Effector CD4-positive, alpha-beta T cell (primary cell): ENCODE data around the gene MVD.

Experiments
- DNase-seq: peaks from one replicate; pipeline ENCODE4 v3.0.0-alpha.2; 2020

MVD gene

DNA sequence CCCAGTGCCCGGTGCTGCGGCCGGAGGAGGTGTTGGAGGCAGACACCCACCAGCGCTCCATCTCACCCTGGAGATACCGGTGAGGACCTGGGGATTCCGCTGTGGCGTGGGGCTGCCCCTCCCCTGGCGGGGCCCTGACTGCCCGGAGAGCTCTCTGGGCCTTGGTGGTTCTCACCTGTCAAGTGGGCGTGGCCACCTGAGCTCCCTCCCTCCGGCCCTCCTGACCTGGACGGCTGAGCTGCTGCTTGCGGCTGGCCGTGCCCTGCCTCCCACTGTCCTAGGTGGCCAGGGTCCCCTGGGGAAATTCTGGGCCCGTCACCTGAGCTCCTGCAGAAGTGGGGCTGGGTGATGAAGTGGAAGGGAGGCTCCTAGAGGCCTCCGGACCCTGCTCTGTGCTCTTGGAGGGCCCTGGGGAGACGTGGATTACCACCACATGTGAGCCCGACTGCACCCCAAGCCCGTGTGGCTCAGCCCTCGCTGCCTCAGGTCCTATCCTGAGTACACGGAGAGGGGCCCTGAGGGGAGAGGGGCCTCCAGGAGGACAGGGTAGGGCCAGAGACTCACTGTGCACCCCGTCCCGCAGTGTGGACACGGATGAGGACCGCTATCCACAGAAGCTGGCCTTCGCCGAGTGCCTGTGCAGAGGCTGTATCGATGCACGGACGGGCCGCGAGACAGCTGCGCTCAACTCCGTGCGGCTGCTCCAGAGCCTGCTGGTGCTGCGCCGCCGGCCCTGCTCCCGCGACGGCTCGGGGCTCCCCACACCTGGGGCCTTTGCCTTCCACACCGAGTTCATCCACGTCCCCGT is 23.5 kb downstream of the MVD start:
- DNase-seq = no peak

GRCh38 chr16:88638323-88639230 is 24.3 kb downstream of the MVD start, which contains the start of gene IL17C:
Gene IL17C (plus strand): TSS chr16:88638572. CDS start chr16:88638642, 70 bp downstream.
- DNase-seq = no peak

DNA sequence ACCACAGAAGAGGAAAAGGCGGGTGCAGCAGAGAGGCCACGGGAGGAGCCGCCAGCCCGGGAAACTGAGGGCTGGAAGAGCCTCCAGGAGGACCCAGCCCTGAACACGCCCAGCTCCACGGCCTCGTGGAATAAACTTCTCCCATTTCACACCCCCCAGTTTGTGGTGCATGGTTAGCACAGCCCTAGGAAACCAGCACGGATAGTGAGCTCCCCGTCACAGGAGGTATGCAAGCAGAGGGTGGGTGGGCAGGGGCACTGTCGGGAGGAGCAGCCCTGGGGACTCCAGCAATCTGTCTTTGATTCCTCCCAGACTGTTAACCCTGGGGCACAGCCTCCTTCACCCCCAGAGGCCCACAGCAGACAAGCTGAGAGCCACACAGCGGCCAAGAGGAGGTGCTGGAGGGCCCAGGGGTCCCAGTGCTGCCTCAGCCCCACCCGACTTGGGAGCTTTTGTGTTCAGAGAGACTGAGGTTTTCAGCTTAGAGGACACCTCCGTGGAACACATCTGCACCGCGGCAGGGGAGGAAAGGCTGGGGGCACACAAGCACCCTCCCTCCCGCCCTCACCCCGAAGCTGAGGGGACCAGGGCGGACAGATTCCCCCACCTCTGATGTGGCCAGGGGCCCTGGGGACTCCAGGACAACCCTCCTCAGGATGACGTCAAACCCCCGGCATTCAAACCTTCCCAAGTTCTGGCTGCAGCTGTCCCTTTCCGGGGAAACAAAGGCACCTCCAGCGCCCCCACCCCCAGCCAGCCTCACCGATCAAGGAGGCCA is 26.2 kb downstream of the MVD start:
- no peak for DNase-seq

- no peak for DNase-seq
Measured at GRCh38 chr16:88635671-88636319, 27.1 kb downstream of the MVD start.

- DNase-seq = no peak
Measured at GRCh38 chr16:88634994-88635670, 27.8 kb downstream of the MVD start.

- DNase-seq = no peak
Measured at GRCh38 chr16:88634141-88634993, 28.5 kb downstream of the MVD start.

- peak; percentile 36 for DNase-seq
Measured at GRCh38 chr16:88633684-88634140, 29.2 kb downstream of the MVD start.

GRCh38 chr16:88632587-88632930 is 30.3 kb downstream of the MVD start:
- no peak for DNase-seq

- DNase-seq = no peak
Measured at GRCh38 chr16:88631920-88632586, 30.8 kb downstream of the MVD start.

GRCh38 chr16:88631384-88631783 is 31.5 kb downstream of the MVD start:
- DNase-seq = no peak

- no peak for DNase-seq
Measured at GRCh38 chr16:88630941-88631340, 31.9 kb downstream of the MVD start.

DNA sequence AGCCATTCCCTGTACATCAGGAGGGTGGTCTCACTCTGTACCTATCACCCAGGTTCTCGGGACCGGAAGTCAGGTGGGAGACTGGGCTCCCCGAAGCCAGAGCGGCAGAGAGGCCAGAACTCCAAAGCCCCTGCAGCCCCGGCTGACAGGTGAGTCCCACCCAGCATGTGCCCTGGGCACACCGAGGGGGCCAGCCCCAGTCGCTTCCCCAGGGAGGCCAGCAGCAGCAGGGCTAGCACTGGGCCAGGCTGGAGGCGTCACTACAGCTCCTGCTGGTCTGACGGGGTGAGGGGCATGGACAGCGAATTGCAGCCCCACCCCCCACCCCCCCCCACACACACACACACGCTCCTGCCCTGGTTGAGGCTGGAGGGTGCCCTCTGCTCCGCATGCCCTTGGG is 32.5 kb downstream of the MVD start:
- DNase-seq = no peak

DNA sequence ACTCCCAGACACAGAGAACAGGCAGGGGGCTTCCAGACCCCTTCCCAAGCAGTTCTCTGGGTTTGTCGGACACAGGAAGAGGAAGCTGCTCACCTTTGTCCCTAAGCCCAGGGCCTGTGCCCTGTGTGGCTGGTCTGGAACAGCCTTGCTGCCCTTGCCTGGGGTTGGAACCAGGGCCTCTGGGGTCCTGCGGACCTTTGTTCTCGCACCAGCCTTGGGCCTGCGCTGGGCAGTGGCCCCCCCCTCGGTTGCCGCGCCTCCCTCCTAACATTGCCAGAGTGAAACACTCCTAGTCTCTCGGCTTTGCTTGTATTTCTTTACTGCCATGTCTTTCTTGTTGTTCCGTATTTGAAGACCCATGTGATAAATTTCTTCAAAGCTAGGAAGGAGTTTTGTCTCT is 33.1 kb downstream of the MVD start:
- no peak for DNase-seq

DNA sequence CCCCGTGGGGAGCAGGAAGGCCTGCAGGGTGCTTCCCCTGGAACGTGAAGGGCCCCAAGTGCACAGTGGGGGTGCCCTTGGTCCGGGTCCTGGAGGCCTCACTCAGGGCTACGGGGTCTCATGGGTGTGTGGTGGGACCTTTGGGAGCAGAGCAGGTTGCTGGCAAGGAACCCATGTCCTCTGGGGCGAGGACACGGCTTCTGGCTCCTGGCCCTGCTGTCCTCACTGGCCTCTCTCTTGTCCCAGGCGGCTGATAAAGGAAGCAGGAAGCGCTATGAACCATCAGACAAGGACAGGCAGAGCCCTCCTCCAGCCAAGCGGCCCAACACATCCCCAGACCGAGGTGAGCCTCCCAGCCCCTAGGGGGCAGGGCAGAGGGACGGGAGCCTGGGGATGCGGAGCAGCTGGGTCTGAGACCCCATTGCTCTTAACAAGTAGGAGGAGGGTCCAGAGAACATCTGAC is 34.3 kb downstream of the MVD start:
- no peak for DNase-seq

DNA sequence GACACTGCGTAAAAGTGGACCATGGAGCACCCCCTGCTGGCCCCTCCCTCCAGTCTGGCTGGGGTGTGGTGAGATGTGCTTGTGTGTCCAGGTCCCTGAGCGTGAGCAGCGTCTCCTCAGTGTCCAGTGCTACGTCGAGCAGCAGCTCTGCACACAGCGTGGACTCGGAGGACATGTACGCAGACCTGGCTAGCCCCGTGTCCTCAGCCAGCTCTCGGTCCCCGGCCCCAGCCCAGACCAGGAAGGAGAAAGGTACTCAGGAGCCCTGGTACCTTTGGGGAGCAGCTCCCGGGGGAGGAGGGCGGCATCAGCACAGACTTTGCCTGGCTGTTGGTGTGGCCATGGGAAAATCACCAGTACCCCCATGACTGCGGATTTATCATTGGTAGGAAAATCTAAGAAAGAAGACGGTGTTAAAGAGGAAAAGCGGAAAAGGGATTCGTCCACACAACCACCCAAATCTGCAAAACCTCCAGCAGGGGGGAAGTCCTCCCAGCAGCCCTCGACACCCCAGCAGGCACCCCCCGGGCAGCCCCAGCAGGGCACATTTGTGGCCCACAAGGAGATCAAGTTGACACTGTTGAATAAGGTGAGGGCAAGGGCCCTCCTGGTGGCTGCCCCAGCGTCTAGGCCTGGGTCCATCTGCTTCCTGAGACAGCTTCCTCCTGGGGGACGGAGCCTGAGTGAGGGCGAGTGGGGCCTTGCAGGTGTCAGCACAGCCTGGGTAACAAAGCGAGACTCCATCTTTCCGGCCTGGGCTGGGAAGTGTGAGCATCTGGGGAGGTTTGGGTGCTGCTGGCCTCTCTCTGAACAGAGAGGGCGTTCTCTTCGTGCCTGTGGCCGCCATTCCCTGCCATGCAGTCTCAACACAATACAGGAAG is 35.1 kb downstream of the MVD start:
- DNase-seq = no peak

- DNase-seq = no peak
Measured at GRCh38 chr16:88626646-88627045, 36.2 kb downstream of the MVD start.

DNA sequence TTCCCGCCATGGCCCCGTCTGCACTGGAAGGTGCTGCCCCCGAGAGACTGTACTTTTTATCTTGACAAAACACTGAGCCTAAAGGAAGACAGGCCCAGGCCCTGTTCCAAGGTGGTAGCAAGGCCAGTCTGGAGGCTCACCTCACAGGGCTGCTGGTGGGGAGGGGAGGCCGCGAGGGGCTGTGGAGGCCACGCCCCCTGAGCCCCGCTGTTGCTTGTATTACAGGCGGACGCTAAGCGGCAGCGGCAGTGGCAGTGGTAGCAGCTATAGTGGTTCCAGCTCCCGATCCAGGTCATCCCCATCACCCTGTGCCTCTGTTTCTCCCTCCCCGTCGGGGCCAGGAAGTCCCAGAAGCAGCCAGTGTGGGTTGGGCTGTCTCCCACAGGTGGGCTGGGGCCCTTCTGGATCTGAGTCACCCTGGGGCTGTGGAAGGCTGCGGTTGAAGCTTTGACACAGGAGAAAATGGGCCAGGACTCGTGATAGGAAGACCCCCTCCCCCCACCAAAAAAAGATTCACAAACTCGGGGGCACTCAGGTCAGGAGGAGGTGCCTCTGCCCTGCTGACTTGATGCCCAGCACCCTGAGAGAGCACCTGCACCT is 37.8 kb downstream of the MVD start:
- no peak for DNase-seq

GRCh38 chr16:88624481-88624880 is 38.4 kb downstream of the MVD start:
- DNase-seq = no peak

DNA sequence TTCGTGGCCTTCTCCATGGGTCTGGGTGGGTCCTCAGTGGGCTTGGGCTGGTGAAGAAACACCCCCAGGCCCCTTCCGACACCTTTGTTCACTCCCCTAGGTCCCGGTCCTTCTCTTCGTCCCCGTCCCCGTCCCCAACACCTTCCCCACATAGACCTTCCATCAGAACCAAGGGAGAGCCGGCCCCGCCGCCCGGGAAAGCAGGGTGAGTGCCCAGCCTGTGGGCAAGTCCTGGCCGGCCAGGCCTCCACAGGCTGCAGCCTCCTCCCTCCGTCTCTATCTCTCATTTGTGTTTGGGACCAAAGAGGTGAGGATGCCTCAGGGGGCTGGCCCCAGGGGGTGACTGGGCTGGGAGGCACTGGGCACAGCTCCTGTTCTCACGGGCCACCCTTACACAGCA is 39.0 kb downstream of the MVD start:
- DNase-seq = no peak
